AG09319 (cell line): ENCODE data around the gene P2RX5.

Experiments
- DNase-seq: peaks from one replicate; pipeline ENCODE4 v3.0.0-alpha.2; 2010; ENCODE audit warnings: low read depth; ENCODE audit errors: extremely low read depth
- CTCF ChIP-seq: IDR thresholded peaks from 2 replicates; pipeline ENCODE4 v1.5.1; 2011; ENCODE audit warnings: low read depth, mild to moderate bottlenecking, inconsistent platforms, low read length, moderate library complexity

The P2RX5 gene

GRCh38 chr17:3723188-3723555 is 27.2 kb upstream of the P2RX5 start:
- no peak for DNase-seq
- TF ChIP-seq CTCF = no peak

- TF ChIP-seq CTCF = no peak
- no peak for DNase-seq
Measured at GRCh38 chr17:3722716-3723115, 26.8 kb upstream of the P2RX5 start.

GRCh38 chr17:3719265-3719664 is 23.3 kb upstream of the P2RX5 start:
- TF ChIP-seq CTCF = no peak
- DNase-seq = no peak

GRCh38 chr17:3718201-3718600 is 22.2 kb upstream of the P2RX5 start:
- no peak for DNase-seq
- no peak for TF ChIP-seq CTCF

GRCh38 chr17:3715296-3715695 is 19.3 kb upstream of the P2RX5 start:
- DNase-seq = no peak
- no peak for TF ChIP-seq CTCF

- TF ChIP-seq CTCF = no peak
- DNase-seq = no peak
Measured at GRCh38 chr17:3712811-3713463, 17.0 kb upstream of the P2RX5 start.

- DNase-seq = no peak
- no peak for TF ChIP-seq CTCF
Measured at GRCh38 chr17:3710951-3711383, 15.0 kb upstream of the P2RX5 start.
